Activated T-cell treated with anti-CD3 and anti-CD28 coated beads, Interleukin-2, amount 50 U/mL, for 48 hours (primary cell): ENCODE results near the gene UTF1.
"Not testable (repeated sequence)": the region's sequence is repeated elsewhere in the genome, so short reads cannot be mapped to it uniquely, and the experiment has no call there.

Experiments used
- DNase-seq, 2 experiments: peaks; one replicate each; pipeline ENCODE4 v3.0.0-alpha.2; 2020

The UTF1 gene

DNA sequence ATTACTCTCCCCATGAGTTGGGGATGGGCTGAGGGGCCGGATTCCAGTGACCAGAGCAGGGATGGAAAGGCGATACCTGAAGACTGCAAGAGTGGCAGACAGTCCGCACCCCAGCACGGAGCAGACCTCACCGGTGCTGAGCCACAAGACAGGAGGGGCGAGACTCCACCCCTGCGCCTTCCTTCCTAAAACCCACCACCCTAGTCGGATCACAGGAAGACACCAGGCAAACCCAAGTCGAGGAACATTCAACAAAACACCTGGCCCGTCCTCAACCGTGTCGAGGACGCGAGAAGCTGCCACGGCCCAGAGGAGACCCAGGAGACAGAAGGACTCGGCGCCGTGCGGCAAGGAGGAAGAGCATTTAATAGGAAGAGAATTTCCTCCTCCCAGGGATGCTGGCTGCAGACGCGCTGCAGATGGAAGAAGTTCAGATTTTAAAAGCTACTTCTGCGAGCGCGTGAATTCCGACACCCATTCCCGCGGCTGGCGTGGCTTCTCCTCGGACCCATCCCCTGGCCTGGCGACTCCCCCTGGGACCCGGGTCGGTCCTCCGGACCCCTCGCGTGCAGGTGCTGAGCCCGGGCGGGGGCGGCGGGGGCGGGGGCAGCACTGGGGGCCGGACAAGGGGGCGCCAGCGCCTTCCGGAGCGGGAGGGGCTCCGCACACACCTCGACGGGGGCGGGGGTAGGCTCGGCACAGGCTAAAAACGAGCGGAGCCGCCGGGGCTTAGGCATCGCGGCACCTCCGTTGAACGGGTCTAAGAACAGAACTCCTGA, 563 bp upstream of the UTF1 start:
- no peak for DNase-seq

DNA sequence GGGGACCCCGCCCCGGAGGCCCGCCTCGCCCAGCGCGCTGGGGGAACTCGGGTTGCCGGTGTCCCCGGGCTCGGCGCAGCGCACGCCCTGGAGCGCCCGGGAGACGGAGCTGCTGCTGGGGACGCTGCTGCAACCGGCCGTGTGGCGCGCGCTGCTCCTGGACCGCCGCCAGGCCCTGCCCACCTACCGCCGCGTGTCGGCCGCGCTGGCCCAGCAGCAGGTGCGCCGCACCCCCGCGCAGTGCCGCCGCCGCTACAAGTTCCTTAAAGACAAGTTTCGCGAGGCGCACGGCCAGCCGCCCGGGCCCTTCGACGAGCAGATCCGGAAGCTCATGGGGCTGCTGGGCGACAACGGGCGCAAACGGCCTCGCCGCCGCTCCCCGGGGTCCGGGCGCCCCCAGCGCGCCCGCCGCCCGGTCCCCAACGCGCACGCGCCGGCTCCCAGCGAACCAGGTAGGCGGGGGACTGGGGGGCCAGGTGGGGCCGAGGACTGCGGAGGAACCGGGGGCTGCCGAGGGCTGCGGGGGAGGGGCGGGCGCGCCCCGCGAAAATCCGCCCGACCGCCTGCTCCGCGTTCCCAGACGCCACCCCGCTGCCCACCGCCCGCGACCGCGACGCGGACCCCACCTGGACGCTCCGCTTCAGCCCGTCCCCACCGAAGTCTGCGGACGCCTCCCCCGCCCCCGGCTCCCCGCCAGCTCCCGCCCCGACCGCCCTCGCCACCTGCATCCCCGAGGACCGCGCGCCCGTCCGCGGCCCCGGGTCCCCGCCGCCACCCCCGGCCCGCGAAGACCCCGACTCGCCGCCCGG, 574 bp downstream of the UTF1 start:
- DNase-seq: peak in 1 of 2 experiments; percentile 43

DNA sequence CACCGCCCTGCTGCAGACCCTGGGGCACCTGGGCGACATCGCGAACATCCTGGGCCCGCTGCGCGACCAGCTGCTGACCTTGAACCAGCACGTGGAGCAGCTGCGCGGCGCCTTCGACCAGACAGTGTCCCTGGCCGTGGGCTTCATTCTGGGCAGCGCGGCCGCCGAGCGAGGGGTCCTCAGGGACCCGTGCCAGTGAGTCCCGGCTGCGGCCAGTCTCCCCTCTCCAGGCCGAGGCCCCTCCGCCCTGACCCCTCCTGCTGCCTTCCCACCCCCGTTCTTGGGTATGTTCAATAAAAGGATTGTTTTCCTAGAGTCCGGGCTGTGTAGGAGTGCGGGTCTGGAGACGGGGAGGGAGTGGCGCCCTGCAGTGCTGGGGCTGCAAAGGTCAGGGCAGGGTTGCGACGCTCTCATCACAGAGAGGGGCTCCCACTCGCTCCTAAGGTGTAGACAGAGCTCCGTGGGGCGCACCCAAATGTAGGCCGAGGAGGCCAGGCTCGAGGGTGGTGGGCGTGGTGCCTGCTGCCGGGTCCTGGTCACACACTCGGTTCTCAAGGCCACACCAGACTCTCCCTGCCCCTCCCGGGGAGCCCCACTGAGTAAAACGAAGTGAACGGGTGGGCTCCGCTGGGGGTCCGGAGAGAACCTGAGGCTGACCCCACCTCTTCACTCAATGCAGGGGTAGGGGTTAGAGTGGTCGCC, 1.4 kb downstream of the UTF1 start:
- DNase-seq: no peak

DNA sequence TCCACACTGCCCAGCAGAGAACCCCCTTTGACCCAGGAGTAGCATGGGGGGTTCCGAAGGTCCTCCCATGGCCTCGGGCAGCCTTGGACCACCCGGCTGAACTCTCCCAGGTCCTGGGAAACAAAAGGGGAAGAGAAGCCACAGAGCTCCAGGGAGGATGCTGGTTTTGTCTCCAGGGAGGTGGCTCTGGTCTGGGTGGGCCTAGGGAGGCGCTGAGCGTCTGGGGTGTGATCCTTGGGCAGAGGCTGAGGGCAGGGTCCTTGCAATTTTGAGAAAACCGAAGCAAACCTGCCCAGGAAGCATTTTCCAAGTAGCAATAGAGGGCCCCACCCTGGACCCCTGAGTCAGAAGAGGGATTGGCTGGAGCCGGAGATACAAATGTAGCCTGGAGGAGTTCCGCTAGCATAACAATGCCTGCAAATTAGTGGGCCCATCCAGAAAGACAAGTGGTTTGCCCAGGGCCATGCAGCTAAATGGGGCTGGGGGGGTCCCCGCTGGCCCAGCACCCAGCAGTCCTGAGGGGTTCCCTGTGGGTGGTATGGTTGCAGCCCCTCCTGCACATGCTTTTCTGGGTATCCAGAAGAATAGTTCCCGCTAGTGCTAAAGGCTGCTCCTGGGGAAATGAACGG, 2.0 kb downstream of the UTF1 start:
- no peak for DNase-seq

DNA sequence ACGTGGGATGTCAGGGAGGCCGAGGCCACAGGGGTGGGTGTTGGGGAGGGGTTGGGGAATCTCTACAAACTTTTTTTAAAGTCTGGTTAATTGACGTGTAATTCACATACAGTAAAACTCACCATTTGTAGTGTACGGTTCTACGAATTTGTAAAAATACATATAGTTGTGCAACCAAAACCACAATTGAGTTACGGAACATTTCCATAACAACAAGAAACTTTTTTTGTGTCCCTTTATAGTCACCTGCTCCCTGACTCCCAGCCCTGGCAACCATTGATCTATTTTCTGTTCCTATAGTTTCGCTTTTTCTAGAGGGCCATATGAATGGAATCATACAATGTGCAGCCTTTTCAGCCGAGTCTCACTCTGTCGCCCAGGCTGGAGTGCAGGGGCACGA, 4.8 kb downstream of the UTF1 start:
- DNase-seq: not testable (repeated sequence)

DNA sequence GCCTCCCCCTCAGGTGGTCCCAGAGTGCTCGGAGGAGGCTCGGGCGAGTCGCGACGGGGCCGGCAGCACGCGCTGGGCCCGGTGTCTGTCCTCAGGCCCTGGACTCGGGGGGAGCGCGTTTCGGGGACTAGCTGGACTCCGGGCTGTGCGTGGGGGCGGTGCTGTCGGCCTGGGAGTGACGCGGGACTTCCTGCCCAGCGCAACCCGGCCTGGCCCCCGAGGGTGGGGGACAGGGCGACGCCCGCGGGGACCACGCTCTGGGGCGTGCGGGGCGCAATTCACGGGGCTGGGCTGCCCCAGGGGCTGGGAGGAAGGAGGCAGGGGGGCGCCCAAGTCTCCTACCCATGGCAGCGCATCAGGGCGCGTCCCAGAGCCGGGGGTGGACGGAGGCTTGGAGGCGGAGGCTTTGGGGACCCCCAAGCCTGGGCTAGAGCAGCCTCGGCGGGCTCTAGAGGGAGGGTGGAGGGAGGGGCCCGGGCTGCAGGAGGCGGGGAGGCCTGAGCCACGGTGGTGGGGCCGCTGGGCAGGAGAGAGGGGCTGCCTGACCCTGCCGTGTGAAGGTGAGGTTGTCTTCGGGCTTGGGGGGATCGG, 5.3 kb downstream of the UTF1 start:
- DNase-seq: no peak

DNA sequence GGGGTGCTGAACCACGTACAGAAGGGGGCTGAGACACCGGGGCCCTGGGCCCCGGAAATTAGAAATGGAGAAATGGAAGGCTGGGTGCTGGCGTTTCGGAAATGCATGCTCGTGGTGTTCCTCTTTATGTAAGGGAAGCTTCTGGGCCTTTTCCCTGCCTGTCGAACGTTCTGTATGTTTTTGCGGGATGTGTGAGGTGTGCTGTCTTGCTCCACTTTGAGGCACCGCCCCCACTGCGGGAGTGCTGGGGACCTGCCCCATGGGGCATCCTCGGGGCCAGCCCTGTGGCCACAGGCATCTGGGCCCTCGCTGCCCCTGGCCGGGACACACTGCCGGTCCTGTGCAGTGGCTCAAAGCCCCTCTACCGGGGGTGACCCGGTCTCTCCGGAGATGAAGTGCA, 5.9 kb downstream of the UTF1 start:
- DNase-seq: no peak

DNA sequence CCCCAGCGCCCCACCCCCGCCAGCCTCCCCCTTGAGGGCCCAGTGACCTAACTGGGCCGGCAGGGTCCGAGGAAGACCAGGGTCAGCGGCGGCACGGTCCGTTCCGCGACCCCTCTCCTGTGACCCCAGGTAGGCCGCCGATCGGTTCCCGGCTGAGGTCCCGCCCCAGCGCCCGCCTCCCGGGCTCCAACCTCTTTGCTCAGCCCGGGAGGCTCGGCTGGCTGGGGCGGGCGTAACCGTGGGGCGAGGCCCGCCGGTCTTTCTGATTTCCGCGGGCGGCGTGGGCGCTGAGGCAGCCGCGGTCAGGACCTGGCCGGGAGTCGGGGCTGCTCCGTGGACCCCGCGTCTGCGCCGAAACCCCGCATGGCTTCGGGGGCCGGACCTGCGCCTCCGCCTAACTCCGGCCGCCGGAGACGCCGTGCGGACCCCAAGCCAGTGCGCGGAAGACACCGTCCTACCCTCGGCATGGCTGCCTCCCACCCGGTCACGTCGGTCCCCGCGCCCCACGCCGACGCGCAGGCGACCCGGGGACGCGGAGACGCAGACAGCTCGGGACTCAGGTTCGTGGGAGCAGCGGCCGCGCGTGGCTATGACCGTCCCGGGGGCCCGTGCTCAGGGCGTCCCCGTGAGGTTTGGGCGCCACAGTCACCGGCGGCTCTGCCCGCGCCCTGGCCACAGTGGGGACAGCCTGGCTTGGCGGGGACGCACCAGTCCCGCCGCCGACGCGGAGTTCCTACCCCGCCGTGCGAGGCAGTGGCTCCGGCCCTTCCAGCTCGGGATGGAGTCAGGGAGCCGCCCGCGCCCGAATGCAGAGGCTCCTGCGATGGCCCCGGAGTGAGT, 6.6 kb downstream of the UTF1 start:
- no peak for DNase-seq

DNA sequence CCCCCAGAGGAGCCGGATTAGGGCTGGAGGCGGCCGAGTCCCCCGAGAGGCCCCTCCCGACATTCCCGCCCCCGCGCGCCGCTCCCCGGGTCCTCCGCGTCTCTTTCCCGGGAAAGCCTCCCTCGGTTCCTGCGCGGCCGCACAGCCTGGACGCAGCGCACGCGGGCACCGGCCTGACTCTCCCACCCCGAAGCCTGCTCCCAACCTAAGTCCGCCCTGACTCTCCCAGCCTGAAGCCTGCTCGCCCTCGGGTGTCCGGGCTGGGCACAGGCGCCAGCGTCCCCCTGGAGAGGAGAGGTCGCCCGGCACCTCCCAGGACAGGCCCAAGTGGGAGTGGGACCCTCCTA, 7.2 kb downstream of the UTF1 start:
- no peak for DNase-seq

DNA sequence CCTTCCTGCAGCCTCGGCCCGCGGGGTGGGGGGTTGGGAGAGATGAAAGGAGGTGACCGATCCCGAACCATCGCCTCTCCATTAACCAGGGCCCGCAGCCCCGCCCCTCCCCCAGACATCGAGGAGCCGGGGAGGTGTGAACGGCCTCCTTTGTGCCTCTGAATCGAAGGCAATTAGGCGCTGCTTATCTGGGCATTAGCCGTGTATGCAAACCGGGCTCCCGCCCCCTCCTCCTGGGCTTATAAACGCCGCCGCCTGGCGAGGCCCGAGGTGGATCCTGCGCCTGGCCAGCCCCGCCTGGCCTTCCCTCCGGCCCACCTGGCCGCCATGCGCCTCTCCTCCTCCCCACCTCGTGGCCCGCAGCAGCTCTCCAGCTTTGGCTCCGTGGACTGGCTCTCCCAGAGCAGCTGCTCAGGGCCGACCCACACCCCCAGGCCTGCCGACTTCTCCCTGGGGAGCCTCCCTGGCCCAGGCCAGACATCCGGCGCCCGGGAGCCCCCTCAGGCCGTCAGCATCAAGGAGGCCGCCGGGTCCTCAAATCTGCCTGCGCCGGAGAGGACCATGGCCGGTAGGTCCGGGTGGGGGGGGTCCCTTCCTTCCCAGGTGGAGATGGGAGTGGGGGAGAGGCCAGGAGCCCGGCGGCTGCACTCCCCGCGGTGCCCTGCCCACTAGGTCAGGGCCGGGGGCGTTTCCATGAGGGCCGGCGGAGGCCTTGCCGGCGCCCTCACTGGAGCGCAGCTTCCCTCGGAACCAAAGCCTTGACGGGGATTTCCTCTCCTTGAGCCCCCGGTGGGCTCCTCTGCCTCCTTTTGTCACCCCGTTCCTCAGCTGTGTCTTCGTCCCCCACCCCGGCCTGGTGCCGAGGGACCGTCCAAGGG, 7.8 kb downstream of the UTF1 start, which contains the start of gene VENTX:
Gene VENTX (plus strand): TSS at position 268 of the 878 bp plus-strand sequence. CDS start 60 bp downstream, at position 328.
- DNase-seq: no peak

DNA sequence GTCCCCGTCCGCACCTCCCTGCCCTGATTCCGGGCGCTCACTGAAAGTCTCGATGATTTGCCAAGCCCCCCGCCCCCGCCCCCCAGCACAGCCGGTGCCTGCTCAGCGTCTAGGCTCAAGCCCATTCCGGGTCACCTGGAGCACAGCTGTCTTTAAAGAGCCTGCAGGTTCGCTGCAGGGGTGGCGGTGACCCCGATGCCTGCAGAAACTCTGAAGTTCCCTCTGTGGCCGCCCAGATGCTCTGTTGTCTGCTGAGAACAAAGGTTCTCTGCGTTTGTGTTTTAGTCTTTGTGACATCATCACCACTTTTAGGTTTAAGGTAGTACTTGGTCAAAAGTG, 8.4 kb downstream of the UTF1 start:
- no peak for DNase-seq

DNA sequence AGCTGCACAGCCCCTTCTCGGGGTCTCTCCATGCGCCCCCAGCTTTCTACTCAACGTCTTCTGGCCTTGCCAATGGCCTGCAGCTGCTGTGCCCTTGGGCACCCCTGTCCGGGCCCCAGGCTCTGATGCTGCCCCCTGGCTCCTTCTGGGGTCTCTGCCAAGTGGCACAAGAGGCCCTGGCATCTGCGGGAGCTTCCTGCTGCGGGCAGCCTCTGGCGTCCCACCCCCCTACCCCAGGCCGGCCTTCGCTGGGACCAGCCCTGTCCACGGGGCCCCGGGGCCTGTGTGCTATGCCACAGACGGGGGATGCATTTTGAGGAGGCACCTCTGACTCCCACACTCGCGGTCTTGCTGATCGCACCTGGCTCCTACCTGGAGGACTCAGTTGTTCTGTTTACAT, 10.0 kb downstream of the UTF1 start:
- no peak for DNase-seq

DNA sequence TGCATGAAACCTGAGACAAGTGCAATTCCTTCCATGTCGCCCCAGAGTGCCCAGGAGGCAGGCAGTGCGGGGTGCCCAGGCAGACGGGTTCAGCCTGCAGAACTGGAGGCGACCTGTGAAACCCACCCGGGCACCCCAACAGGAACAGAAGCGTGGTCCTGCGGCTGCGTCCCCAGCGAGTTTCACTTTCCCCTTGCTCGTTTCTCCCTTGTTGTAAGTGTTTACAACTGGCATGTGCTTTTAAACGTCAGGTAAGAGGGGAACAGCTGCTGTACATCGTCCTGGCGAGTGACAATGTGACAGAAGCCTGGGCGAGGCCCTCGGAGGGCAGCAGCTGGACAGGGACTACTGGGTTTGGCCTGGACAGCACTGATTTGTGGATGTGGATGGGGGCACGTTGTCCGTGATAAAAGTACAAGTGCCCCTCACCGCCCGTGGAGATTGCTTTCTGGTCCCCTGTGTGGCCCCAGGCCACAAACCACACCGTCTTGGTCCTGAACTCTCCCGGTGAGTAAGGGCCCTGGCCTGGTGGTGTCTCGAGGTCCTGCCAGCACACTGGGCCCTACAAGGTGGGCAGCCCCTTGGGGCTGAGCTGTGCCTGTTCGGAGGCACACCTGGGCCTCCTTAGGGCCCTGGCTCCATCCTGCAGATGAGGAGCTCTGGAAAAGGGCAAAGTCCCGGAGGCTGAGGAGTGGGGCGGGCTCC, 11.6 kb downstream of the UTF1 start:
- no peak for DNase-seq

DNA sequence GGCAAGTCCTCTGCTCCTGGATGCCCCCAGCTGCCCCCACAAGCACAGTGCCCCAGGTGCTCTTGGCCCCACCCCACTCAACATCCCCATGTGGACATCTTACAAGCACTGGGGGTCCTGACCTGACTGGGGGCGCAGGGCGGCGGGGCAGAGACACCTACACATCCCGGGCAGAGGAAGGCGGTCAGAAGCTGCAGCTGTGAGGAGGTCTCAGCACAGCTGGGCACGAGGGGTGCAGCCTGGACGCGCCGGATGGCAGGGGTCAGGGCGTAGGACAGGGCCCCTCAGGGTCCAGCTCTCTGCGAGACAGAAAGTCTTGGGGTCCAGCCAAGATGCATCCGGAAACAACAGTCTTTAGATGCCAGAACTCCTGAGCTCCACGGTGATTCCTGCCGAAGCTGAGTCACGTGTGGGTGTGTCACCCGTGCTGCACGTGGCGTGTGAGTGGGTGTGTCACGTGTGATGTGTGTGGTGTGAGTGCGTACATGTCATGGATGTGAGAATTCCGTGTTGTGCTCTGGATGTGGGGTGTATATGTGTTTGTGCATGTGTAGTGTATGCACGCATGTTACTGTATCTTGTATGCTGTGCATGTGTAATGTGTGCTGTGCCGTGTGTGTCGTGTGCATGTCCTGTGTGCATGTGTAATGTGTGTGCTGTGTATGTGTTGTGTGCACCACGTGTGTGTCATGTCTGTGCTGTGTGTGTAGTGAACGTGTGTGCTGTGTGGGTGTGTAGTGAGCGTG, 12.8 kb downstream of the UTF1 start:
- no peak for DNase-seq

DNA sequence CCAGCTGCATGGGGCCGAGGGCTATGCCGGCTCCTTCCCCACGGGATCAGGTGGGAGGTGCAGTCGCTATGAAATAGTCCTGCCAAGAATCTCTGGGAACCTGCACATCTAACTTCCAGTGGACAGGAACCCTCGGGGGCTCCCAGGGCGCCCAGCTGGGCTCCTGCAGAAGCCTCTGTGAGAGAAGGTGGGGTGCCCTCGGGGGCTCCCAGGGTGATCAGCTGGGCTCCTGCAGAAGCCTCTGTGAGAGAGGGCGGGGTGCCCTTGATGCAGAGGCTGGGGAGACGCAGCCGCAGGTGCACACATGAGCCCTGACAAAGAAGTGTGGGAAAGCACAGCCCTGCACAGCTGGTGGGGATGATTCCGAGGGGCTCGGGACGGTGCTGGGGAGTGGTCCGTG, 13.6 kb downstream of the UTF1 start:
- DNase-seq: no peak

DNA sequence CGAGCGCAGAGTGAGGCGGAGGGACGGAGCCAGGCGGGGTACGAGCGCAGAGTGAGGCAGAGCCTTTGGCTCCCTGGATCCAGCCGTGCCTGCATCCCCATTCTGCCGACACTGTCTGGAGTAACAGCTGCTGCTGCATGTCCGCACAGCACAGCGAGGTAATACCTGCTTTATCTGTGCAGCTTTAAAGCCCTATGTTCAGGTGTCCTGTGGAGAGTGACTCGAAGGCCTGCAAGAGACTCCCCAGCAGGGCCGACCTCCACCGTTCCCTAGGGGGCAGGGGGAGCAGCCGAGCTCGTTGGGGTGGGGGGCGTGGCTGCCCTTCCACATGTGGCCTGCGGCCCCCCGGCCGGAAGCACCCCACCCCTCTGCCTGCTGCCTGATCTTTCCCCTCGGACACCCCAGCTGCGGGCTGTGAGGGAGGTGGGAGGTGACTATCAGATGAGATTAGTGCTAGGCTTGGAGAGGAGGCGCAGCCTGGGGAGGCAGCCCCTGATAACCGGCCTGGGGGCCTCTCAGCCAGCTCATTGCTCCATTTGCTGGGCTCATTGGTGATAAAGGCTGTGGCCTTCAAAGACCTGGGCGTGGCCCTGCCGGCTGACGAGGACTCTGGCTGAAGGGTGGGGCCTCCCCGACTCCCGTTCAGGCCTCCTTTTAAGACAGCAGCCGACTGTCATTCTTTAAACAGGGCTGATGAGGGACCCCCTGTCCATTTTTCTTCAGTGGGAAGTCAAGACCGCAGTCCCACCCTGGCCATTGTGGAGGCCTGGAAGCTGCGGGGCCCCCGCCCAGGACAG, 15.6 kb downstream of the UTF1 start:
- no peak for DNase-seq

DNA sequence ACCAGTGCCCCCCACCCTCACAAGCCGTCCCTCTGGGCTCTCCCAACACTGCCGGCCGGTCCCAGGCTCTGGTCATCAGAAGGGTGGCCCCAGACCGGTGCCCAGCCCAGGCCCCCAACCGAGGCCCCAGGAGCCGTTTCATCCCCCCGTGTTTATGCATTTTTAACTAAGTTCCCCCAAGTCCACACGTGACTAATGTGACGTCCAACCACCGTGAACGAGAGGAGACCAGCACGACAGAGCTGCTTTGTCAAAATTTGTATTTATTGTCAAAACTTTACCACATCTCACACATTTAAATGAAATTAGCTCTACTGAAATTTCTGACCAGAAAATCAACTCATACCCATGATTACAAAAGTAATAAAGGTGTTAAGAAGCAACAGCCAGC, 16.2 kb downstream of the UTF1 start:
- DNase-seq: no peak

DNA sequence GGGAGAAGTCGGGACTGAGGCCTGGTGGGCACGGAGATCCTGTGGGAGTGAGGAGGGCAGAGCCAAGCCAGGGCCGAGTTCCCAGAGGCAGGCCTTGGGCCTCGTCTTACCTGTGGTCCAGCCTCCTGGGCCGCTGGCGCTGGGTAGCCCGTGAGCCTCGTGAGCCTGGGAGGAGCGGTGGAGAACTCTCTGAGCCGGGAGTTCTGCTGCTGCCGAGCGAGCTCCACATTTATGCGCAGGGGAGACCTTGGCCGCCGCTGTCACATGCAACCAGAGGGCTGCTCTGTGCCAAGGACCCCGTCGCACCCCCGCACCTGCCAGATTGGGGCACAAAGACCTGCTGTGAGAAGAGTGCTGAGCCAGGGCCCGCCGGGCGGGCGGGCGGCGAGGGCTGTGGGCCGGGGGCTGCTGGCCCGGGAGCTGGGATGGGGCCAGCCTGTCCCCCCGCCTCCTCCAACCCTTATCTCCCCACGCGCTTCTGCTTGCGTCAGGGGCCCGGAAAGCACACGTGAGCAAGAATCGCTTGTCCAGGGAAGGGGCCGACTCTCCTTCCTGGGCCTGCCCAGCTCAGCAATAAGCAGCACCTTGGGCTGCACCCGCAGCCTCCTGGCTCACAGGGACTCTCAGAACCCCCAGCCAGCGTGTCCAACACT, 17.8 kb downstream of the UTF1 start:
- no peak for DNase-seq
